Right lobe of liver (tissue), 4 donors: ENCODE data around the gene KIFC1.

Experiments used
- POLR2A ChIP-seq: fragments of 450-650 bp; IDR thresholded peaks from one replicate; pipeline ENCODE4 v1.6.1; 2017; ENCODE audit warnings: antibody characterized with exemption, mild to moderate bottlenecking
- TF ChIP-seq, protein P1 (sequence below), 4 donors: fragments of 200-600 bp in 3 of 4; fragments of 450-650 bp in 1 of 4; IDR thresholded peaks; one replicate each; pipeline versions ENCODE4 v1.5.1 to v1.8.0; 2016 to 2022; ENCODE audit warnings: antibody characterized with exemption in 4 of 4, mild to moderate bottlenecking in 2 of 4
- donor health status: DM: no; HTN: no; CAD: no.
- donor health status: DM: no; HTN: no; CAD: no.
- donor health status: DM: no; HTN: yes; CAD: no.

DNA sequence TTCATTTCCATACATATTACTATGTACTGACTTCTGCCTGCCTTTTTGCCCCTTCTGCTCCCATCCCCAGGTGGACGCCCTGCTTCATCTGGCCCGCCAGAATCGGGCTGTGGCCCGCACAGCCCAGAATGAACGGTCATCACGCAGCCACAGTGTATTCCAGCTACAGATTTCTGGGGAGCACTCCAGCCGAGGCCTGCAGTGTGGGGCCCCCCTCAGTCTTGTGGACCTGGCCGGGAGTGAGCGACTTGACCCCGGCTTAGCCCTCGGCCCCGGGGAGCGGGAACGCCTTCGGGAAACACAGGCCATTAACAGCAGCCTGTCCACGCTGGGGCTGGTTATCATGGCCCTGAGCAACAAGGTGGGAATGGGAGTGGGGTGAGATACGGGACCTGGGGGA lies 14.5 kb downstream of the KIFC1 start:
- TF ChIP-seq, protein P1, sequence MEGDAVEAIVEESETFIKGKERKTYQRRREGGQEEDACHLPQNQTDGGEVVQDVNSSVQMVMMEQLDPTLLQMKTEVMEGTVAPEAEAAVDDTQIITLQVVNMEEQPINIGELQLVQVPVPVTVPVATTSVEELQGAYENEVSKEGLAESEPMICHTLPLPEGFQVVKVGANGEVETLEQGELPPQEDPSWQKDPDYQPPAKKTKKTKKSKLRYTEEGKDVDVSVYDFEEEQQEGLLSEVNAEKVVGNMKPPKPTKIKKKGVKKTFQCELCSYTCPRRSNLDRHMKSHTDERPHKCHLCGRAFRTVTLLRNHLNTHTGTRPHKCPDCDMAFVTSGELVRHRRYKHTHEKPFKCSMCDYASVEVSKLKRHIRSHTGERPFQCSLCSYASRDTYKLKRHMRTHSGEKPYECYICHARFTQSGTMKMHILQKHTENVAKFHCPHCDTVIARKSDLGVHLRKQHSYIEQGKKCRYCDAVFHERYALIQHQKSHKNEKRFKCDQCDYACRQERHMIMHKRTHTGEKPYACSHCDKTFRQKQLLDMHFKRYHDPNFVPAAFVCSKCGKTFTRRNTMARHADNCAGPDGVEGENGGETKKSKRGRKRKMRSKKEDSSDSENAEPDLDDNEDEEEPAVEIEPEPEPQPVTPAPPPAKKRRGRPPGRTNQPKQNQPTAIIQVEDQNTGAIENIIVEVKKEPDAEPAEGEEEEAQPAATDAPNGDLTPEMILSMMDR (IDR thresholded peaks at IDR 0.05), result no peak
- no peak for TF ChIP-seq POLR2A
